Peyer's patch (tissue), 4 donors: ENCODE data around the gene RAMP3.

Source experiments
- POLR2A ChIP-seq, 2 donors: fragments of 450-650 bp; IDR thresholded peaks; one replicate each; pipeline ENCODE4 v1.5.1; 2017; ENCODE audit warnings: antibody characterized with exemption in 2 of 2, mild to moderate bottlenecking in 2 of 2, moderate library complexity in 2 of 2
- TF ChIP-seq, protein P1 (sequence below), 6 experiments: fragments of 450-650 bp in 4 of 6; fragments of 200-600 bp in 2 of 6; sonication (generic) in 1 of 6; IDR thresholded peaks; one replicate each; pipeline ENCODE4 v1.5.1; 2017 to 2019; ENCODE audit warnings: antibody characterized with exemption in 6 of 6, mild to moderate bottlenecking in 3 of 6, moderate library complexity in 1 of 6

DNA sequence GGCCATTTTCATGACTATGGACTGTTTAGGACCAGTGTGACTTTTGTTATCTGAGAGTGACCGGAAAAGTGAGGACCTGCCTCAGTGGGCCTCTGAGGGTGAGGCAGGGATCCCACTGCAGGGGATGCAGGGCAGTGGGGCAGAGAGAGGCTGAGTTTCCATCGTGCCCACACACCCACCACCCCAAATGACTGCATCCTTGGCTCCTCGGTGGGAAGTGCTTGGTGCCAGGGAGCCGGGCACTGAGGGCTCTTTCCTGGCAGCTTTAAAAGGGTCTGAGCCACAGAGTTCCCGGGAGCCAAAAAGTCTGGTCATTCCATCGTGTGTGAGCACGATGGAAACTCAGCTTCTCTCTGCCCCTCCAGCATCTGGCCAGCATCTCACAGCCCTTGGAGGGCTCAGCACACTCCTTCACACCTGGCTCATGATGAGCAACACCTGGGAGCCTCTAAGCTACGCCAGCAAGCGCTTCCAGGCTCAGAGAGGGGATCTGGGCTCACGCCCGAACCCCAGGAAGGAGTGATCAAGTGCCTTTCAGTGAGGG is 59.1 kb downstream of the RAMP3 start:
- TF ChIP-seq, protein P1, sequence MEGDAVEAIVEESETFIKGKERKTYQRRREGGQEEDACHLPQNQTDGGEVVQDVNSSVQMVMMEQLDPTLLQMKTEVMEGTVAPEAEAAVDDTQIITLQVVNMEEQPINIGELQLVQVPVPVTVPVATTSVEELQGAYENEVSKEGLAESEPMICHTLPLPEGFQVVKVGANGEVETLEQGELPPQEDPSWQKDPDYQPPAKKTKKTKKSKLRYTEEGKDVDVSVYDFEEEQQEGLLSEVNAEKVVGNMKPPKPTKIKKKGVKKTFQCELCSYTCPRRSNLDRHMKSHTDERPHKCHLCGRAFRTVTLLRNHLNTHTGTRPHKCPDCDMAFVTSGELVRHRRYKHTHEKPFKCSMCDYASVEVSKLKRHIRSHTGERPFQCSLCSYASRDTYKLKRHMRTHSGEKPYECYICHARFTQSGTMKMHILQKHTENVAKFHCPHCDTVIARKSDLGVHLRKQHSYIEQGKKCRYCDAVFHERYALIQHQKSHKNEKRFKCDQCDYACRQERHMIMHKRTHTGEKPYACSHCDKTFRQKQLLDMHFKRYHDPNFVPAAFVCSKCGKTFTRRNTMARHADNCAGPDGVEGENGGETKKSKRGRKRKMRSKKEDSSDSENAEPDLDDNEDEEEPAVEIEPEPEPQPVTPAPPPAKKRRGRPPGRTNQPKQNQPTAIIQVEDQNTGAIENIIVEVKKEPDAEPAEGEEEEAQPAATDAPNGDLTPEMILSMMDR (IDR thresholded peaks at IDR 0.05), result no peak
- TF ChIP-seq POLR2A (IDR thresholded peaks at IDR 0.05), result no peak
